Osteocyte (in vitro differentiated cells): ENCODE results near the gene SLC20A1. TPM values are rescaled to one million over a fixed set of nuclear protein-coding genes. Genes with fewer than 3 reads are reported as not detected.

Experiments
- DNase-seq: peaks from one replicate; pipeline ENCODE4 v3.0.0; 2021; ENCODE audit warnings: mixed read lengths; ENCODE audit not compliant: unreplicated experiment; ENCODE audit errors: extremely low spot score
- H3K27ac Mint-ChIP-seq: one replicate; pipeline ENCODE4 v1.8.0; 2021; ENCODE audit warnings: mild to moderate bottlenecking, mixed read lengths; ENCODE audit not compliant: unreplicated experiment
- H3K27me3 Mint-ChIP-seq: one replicate; pipeline ENCODE4 v1.8.0; 2021; ENCODE audit warnings: mixed read lengths; ENCODE audit not compliant: unreplicated experiment
- H3K36me3 Mint-ChIP-seq: one replicate; pipeline ENCODE4 v1.8.0; 2021; ENCODE audit warnings: mixed read lengths; ENCODE audit not compliant: unreplicated experiment
- H3K4me1 Mint-ChIP-seq: one replicate; pipeline ENCODE4 v1.8.0; 2021; ENCODE audit warnings: mixed read lengths; ENCODE audit not compliant: unreplicated experiment
- H3K4me3 Mint-ChIP-seq: one replicate; pipeline ENCODE4 v1.8.0; 2021; ENCODE audit warnings: mild to moderate bottlenecking, moderate library complexity, mixed read lengths; ENCODE audit not compliant: unreplicated experiment
- H3K9me3 Mint-ChIP-seq: one replicate; pipeline ENCODE4 v1.8.0; 2021; ENCODE audit warnings: mixed read lengths; ENCODE audit not compliant: unreplicated experiment
- CTCF ChIP-seq: fragments of 200-600 bp; sonication (generic); IDR thresholded peaks from 2 replicates; pipeline ENCODE4 v1.5.0; 2021; ENCODE audit warnings: antibody characterized with exemption, mild to moderate bottlenecking, moderate library complexity
- long read RNA-seq: library from polyadenylated mRNA; unstranded; transcript quantifications from one replicate; pipeline ENCODE4 v2.0.0, GENCODE V29; 2021
- total RNA-seq: library from RNA; stranded (reverse); gene quantifications from 2 replicates; pipeline ENCODE4 v1.2.1, GENCODE V29; 2021

Gene SLC20A1, protein sequence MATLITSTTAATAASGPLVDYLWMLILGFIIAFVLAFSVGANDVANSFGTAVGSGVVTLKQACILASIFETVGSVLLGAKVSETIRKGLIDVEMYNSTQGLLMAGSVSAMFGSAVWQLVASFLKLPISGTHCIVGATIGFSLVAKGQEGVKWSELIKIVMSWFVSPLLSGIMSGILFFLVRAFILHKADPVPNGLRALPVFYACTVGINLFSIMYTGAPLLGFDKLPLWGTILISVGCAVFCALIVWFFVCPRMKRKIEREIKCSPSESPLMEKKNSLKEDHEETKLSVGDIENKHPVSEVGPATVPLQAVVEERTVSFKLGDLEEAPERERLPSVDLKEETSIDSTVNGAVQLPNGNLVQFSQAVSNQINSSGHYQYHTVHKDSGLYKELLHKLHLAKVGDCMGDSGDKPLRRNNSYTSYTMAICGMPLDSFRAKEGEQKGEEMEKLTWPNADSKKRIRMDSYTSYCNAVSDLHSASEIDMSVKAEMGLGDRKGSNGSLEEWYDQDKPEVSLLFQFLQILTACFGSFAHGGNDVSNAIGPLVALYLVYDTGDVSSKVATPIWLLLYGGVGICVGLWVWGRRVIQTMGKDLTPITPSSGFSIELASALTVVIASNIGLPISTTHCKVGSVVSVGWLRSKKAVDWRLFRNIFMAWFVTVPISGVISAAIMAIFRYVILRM
- 77.6 and 80.4 TPM in 2 replicates for total RNA-seq
- long read RNA-seq, transcript SLC20A1-201 (11 exons, 3,381 nt), result major isoform, 348 of 431 reads
- long read RNA-seq, partial matches to known transcripts, result 34 of 431 reads
- long read RNA-seq, other reads (novel, unspliced or antisense), result 49 of 431 reads

- H3K9me3 Mint-ChIP-seq, result no peaks in the 10 kb centered on the region
- H3K4me3 Mint-ChIP-seq, result peak within 1 kb of the TSS; percentile 92
- peak within 1 kb of the TSS; percentile 91 for H3K27ac Mint-ChIP-seq
- no peaks in the 10 kb centered on the region for H3K27me3 Mint-ChIP-seq
- H3K4me1 Mint-ChIP-seq, result peaks cover 57% of the 10 kb centered on the region
- peak; percentile 34 for TF ChIP-seq CTCF
- DNase-seq, result peak; percentile 99
- H3K36me3 Mint-ChIP-seq, result peaks cover 31% of the 10 kb centered on the region
These were observed at the start of gene SLC20A1 for GRCh38 chr2:112645310-112646101. SLC20A1 (plus strand) TSS chr2:112645939; CDS start chr2:112646829, 890 bp downstream.

DNA sequence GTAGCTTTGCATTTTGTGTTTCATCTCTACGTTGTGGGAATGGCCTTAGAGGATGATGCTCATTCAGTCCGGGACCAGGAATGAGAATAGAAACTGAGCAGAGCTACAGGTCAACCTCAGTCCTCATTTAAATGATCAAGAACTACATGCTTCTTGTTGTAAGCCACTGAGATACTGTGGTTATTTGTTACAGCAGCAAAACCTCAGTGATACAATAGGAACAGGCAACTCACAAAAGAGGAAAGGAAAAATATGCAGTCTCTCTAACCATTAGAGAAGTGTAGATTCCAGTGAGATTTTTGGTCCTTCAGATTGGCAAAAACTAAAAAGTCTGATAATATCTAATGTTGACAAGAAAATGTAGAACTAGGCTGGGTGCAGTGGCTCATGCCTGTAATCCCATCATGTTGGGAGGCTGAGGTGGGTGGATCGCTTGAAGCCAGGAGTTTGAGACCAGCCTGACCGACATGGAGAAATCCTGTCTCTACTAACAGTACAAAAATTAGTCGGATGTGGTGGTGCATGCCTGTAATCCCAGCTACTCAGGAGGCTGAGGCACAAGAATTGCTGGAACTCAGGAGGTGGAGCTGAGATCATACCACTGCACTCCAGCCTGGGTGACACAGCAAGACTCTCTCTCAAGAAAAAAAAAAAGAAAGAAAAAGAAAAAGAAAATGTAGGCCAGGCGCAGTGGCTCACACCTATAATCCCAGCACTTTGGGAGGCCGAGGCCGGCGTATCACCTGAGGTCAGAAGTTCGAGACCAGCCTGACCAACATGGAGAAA is 48.0 kb upstream of the SLC20A1 start:
- TF ChIP-seq CTCF, result no peak
- H3K9me3 Mint-ChIP-seq, result no peaks in the 10 kb centered on the region
- H3K4me1 Mint-ChIP-seq, result peaks cover 19% of the 10 kb centered on the region
- H3K36me3 Mint-ChIP-seq, result no peaks in the 10 kb centered on the region
- H3K4me3 Mint-ChIP-seq, result no peak overlapping the region
- H3K27me3 Mint-ChIP-seq, result no peaks in the 10 kb centered on the region
- DNase-seq, result no peak
- no peak overlapping the region for H3K27ac Mint-ChIP-seq

GRCh38 chr2:112600634-112601033 is 45.1 kb upstream of the SLC20A1 start:
- no peaks in the 10 kb centered on the region for H3K36me3 Mint-ChIP-seq
- DNase-seq, result no peak
- TF ChIP-seq CTCF, result no peak
- H3K9me3 Mint-ChIP-seq, result no peaks in the 10 kb centered on the region
- H3K27me3 Mint-ChIP-seq, result no peaks in the 10 kb centered on the region
- H3K4me1 Mint-ChIP-seq, result peaks cover 19% of the 10 kb centered on the region
- peak overlapping the region; percentile 44 for H3K27ac Mint-ChIP-seq
- H3K4me3 Mint-ChIP-seq, result peak overlapping the region; percentile 29

DNA sequence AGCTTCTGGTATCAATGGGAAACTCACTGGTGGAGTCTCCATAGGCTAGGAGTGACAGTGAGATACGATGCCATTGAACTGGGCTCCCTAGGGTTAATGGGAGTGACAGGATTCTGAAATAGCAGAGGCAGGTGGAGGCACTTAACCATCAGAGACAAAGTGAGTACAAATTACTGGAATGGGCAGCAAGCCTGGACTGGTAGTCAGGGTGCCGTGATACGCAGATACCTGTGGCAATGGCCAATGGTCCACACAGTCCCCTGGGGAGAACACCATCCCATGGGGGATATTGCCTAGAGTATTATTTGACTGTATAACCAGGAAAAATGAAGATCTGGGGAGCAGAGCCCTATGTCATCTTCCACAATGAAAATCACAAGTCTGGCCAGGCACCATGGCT is 44.0 kb upstream of the SLC20A1 start:
- Mint-ChIP-seq H3K27me3 (no peaks in the 10 kb centered on the region), H3K4me1 (peaks cover 19% of the 10 kb centered on the region), H3K36me3 (no peaks in the 10 kb centered on the region), H3K9me3 (no peaks in the 10 kb centered on the region), H3K4me3 (no peak overlapping the region), H3K27ac (no peak overlapping the region)
- no peak for TF ChIP-seq CTCF
- no peak for DNase-seq
